Midbrain (tissue), 1 donor: ENCODE results near the gene SLC25A45.

Source experiments
- DNase-seq: peaks from one replicate; lab custom pipeline; 2025; lab: John Stamatoyannopoulos, UW

Gene SLC25A45

DNA sequence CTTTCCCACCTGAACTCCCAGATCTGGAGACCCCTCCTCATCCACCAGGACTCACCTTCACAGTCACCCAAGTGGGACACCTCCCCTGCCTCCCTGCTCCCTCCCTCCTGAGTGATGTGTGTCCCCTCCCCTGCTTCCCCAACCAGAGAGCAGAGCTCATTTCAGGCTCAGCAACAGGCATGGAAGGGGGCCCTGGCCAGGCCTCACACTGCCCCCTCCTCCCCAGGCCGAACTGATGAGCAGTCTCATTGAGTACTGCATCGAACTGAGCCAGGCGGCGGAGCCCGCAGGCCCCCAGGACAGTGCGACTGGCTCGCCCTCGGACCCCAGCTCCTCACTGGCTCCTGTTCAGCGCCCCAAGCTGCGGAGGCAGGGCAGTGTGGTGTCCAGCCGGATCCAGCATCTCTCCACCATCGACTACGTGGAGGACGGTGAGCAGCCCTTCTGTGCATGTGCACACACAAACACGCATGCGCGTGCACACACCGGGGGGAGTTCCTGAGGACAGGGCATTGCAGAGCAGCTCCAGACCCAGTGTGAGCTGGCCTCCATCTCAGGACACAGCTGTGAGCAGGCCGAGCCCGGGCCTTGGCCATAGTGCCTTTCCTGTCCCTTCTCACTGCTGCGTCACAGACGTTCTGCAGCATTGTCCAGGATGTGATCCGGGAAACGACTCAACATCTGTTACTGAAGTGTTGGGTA lies 22.3 kb upstream of the SLC25A45 start:
- DNase-seq: no peak

GRCh38 chr11:65404210-65404609 lies 21.8 kb upstream of the SLC25A45 start:
- DNase-seq: no peak

- no peak for DNase-seq
Observed at GRCh38 chr11:65403607-65404121, 21.2 kb upstream of the SLC25A45 start.

DNA sequence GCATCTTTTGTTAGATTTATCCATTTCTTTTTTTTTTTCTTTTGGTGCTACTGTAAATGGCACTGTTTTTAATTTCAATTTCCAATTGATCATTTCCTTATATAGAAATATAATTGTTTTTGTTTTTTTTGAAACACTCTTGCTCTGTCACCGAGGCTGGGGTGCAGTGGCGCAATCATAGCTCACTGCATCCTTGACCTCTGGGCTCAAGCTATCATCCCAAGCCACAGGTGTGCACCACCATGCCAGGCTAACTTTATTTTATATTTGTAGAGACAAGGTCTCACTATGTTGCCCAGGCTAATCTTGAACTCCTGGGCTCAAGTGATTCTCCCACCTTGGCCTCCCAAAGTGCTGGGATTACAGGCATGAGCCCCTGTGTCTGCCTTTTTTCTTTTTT lies 20.3 kb upstream of the SLC25A45 start:
- DNase-seq: no peak

GRCh38 chr11:65401803-65402248 lies 19.4 kb upstream of the SLC25A45 start:
- DNase-seq: no peak

DNA sequence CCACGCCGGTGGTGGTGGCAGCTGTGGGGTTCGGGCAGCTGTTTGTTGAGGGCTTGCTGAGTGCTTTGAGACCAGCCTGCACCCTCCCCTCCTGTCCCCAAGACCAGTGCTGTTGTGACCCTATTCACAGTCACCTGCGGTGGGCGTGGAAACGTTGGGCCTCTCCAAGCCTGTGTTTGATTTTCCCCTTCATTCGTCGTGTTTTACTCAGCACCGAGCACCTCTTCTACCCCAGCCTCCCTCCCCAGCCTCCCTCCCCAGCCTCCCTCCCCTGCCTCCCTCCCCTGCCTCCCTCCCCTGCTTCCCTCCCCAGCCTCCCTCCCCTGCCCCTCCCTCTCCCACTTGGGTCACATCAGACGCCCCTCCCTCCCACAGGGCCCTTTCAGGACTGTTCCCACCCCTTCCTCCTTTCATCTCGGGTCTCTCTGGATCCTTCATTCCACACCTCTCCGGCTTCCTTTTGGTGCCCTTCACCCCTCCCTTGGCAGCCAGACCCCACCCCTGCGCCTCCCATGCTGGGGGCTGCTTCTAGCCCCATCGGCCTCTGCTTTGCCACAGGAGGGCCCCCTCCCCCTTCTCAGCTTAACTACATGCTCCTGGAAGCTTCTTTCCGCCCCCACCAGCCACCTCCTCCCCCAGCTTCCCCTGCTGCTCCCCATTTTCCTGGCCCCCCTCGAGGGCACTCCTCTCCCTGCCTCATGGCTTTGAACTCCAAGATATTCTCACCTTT lies 18.8 kb upstream of the SLC25A45 start:
- no peak for DNase-seq

DNA sequence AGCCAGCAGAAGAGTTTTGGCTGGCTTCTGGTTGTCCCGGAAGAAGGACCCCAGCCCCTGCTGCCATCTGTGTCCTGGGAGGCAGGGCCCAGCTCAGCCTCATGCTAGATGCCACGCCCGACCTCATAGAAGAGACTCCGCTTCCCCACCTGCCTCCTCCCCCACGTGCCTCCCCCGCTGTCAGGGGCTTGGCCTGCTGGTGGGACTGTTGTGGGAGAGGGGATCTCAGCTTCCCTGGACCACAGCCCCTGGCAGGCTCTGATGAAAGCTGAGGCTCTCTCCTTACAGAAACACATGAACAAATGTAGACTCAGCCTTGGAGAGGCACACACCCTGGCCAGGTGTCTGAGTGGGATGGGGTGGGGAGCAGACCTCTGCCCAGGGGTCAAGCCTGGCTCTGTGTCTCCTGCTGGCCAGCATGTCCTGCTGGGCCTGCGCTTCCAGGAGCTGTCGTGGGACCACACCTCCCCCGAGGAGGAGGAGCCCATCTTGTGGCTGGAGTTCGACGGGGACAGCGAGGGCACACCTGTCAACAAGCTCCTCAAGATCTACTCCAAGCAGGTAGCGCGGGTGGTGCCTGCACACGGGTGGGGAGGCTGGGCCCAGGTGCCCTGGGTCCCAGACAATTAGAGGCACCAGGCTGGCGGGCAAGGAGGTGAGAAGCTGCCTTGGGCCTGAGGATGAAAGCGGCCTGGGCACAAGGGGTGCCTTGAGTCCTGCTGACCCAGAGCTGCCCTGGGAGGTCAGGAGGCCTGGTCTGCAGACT lies 18.0 kb upstream of the SLC25A45 start:
- no peak for DNase-seq

DNA sequence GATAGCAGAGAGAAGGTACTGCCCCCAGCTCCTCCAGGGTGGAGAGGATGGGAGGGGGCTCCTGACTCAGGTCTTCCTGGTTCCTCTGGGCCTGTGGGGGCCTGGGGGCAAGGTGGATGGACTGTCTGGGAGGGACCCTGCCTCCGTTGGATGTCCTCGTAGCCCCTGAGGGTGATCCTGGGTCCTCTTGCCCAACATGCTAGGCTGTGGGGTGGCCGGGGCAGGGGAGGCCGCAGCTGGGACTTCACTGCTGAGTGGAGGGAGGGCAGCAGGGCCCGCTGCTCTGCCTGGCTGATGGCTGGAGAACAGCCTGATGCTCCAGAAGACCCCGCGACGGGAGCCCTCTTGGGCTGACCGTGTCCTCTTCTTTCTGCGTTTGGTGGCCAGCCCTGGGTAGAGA lies 17.4 kb upstream of the SLC25A45 start:
- no peak for DNase-seq

GRCh38 chr11:65399249-65399648 lies 16.8 kb upstream of the SLC25A45 start:
- DNase-seq: no peak

DNA sequence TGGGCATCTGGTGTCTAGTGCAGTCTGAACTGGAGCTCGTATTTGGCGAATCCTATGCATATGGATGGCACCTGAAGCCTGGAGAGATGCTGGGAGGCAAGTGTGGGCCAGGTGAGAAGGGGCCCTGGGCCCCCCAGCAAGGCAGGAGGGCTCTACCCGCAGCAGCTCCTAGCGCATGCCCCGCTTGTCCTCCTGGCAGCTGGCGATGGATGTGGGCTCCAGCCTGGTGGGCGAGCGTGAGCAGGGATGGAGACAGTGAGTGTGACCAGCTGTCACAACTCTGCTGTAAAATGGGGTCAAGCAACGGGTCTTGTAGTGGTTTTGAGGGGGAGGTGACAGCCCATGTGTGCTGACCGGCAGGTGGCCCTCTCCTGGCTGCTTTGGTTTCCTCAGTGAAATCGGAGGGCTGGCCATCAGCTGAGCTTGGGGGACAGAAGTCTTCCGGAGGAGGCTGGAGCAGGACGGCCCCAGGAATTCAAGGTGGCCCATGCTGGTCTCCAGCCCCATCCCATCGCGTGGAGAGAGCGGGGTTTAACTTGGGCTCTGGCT lies 16.0 kb upstream of the SLC25A45 start:
- DNase-seq: no peak

- no peak for DNase-seq
Observed at GRCh38 chr11:65396769-65397745, 14.6 kb upstream of the SLC25A45 start.

- no peak for DNase-seq
Observed at GRCh38 chr11:65395961-65396530, 13.6 kb upstream of the SLC25A45 start.

- DNase-seq: no peak
Observed at GRCh38 chr11:65394125-65394536, 11.7 kb upstream of the SLC25A45 start.

- DNase-seq: no peak
Observed at GRCh38 chr11:65393513-65394079, 11.2 kb upstream of the SLC25A45 start.

GRCh38 chr11:65392899-65393298 lies 10.5 kb upstream of the SLC25A45 start:
- no peak for DNase-seq

DNA sequence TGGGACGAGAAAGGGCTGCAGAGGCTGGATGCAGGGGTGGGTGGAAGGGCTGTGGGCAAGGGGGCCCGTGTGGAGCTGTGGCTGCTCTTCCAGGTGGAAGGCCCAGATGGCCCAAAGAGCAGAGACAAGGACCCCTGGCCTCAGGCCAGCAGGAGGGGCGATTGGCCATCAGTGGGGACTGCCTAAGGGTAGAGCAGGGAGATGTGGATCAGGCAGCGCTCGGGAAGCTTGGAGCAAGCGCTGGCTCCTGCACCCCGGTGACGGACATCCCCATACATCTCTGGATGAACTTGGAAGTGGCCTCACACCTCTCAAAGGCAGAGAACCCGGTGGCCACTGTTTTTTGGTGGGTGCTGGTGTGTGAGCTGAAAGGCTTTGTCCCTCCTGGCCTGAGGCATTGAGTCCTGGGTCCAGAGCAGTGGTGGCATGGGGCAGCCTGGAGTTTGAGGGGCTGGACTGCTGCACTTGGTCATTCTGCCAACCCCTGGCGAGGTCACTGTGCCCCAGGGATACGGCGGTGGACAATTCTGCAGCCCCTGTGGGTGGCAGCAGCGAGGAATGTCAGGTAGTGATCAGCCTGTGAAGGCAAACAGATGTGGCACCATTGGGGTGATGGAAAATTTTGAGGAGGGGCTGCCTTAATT lies 9.9 kb upstream of the SLC25A45 start:
- no peak for DNase-seq

DNA sequence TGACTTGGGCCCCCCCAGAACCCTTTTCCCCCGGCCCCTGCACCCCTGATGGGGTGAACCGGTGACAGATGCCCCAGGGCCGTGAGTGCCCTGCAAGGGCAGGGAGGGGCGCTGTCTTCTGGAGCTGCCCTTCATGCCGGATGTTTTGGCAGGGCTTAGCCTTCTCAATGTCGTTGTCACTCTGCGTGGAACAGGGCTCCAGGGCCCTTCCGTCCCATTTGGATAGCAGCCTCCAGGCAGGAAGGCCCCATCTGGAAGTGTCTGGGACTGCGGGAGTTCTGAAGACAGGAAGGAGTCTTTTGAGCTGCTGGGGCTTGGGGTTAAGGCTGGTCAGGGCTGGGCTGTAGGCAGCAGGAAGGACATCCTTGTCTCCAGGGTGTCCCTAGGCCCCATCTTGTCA lies 8.6 kb upstream of the SLC25A45 start:
- DNase-seq: no peak

- DNase-seq: no peak
Observed at GRCh38 chr11:65390099-65390941, 7.9 kb upstream of the SLC25A45 start.
